ENCODE results near the gene GRN.

DNA sequence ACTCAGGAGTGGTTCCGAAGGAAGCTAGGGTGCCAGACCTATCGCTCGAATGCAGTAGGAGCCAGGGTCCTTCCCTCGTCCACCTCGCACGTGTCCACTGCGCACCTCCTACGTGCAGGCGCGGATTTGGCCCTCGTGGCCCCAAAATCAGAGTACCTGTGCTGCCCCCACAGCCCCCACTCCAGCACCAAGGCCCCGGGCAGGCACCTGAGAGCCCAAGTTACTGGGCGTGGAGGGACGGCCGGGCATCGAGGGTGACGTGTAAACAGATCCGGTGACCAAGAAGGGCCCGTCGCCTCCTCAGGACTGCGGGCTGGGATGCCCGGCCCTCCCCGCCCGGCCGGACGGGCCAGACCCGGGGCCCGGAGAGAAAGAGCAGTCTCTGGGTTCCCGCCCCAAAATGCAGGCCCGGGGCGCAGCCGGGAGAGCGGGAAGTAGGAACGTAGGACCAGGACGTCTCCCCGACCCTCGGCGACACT is 21.0 kb upstream of the GRN start:
- TF ChIP-seq ZNF605 (CRISPR knock-in tag; IDR thresholded peaks at IDR 0.05) (peak; percentile 93; the same call in 1 of the 2 replicates), BRD4 (CRISPR knock-in tag; IDR thresholded peaks at IDR 0.05) (no peak), ZNF589 (CRISPR knock-in tag; conservative IDR thresholded peaks at IDR 0.05) (no peak), DNMT1 (CRISPR knock-in tag; IDR thresholded peaks at IDR 0.05) (no peak), CHD2 (IDR thresholded peaks at IDR 0.05; ENCODE audit: low read depth, low read length) (no peak), CENPX (CRISPR knock-in tag; IDR thresholded peaks at IDR 0.05) (no peak), JUN (CRISPR knock-in tag; IDR thresholded peaks at IDR 0.05) (no peak)
- TF ChIP-seq, protein P1, sequence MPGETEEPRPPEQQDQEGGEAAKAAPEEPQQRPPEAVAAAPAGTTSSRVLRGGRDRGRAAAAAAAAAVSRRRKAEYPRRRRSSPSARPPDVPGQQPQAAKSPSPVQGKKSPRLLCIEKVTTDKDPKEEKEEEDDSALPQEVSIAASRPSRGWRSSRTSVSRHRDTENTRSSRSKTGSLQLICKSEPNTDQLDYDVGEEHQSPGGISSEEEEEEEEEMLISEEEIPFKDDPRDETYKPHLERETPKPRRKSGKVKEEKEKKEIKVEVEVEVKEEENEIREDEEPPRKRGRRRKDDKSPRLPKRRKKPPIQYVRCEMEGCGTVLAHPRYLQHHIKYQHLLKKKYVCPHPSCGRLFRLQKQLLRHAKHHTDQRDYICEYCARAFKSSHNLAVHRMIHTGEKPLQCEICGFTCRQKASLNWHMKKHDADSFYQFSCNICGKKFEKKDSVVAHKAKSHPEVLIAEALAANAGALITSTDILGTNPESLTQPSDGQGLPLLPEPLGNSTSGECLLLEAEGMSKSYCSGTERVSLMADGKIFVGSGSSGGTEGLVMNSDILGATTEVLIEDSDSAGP (CRISPR knock-in tag; IDR thresholded peaks at IDR 0.05; ENCODE audit: borderline replicate concordance): peak; percentile 52; the same call in 1 of the 2 replicates
- TF ChIP-seq, protein P2, sequence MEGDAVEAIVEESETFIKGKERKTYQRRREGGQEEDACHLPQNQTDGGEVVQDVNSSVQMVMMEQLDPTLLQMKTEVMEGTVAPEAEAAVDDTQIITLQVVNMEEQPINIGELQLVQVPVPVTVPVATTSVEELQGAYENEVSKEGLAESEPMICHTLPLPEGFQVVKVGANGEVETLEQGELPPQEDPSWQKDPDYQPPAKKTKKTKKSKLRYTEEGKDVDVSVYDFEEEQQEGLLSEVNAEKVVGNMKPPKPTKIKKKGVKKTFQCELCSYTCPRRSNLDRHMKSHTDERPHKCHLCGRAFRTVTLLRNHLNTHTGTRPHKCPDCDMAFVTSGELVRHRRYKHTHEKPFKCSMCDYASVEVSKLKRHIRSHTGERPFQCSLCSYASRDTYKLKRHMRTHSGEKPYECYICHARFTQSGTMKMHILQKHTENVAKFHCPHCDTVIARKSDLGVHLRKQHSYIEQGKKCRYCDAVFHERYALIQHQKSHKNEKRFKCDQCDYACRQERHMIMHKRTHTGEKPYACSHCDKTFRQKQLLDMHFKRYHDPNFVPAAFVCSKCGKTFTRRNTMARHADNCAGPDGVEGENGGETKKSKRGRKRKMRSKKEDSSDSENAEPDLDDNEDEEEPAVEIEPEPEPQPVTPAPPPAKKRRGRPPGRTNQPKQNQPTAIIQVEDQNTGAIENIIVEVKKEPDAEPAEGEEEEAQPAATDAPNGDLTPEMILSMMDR (CRISPR knock-in tag; IDR thresholded peaks at IDR 0.05): 0 out of 2 replicates have a peak, but pooled peaks have one; percentile 3
- TF ChIP-seq, protein P3, sequence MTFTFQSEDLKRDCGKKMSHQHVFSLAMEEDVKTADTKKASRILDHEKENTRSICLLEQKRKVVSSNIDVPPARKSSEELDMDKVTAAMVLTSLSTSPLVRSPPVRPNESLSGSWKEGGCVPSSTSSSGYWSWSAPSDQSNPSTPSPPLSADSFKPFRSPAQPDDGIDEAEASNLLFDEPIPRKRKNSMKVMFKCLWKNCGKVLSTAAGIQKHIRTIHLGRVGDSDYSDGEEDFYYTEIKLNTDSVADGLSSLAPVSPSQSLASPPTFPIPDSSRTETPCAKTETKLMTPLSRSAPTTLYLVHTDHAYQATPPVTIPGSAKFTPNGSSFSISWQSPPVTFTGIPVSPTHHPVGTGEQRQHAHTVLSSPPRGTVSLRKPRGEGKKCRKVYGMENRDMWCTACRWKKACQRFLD (CRISPR knock-in tag; IDR thresholded peaks at IDR 0.05; ENCODE audit: borderline replicate concordance): no peak
